Omental fat pad (tissue), 4 donors: ENCODE measurements around the gene SLC46A2. TPM values are rescaled to one million over a fixed set of nuclear protein-coding genes. Genes with fewer than 3 reads are reported as not detected.

Experiments
- ATAC-seq: fragments of 150-250 bp; one replicate; pipeline ENCODE4 v1.9.1; 2016; ENCODE audit warnings: mild to moderate bottlenecking, moderate library complexity; ENCODE audit not compliant: low FRiP score
- DNase-seq: peaks from one replicate; pipeline ENCODE4 v3.0.0-alpha.2; 2019; ENCODE audit warnings: low spot score
- total RNA-seq, 4 donors: library from RNA; depleted of rRNA; stranded (reverse); fragments of >200 nt; gene quantifications; one replicate each; pipeline ENCODE4 v1.1.0, GENCODE V29; 2016
- TF ChIP-seq, protein P1 (sequence below), 3 donors: fragments of 450-650 bp; IDR thresholded peaks; one replicate each; pipeline ENCODE4 v1.5.1; 2016 to 2017; ENCODE audit warnings: antibody characterized with exemption in 3 of 3, mild to moderate bottlenecking in 3 of 3, moderate library complexity in 2 of 3

SLC46A2 gene
- total RNA-seq, 4 donors from 2014 or later = 0.36 to 1.3 TPM; not detected in 2

- DNase-seq (no peak), ATAC-seq (no peak)
- TF ChIP-seq, protein P1, sequence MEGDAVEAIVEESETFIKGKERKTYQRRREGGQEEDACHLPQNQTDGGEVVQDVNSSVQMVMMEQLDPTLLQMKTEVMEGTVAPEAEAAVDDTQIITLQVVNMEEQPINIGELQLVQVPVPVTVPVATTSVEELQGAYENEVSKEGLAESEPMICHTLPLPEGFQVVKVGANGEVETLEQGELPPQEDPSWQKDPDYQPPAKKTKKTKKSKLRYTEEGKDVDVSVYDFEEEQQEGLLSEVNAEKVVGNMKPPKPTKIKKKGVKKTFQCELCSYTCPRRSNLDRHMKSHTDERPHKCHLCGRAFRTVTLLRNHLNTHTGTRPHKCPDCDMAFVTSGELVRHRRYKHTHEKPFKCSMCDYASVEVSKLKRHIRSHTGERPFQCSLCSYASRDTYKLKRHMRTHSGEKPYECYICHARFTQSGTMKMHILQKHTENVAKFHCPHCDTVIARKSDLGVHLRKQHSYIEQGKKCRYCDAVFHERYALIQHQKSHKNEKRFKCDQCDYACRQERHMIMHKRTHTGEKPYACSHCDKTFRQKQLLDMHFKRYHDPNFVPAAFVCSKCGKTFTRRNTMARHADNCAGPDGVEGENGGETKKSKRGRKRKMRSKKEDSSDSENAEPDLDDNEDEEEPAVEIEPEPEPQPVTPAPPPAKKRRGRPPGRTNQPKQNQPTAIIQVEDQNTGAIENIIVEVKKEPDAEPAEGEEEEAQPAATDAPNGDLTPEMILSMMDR (IDR thresholded peaks at IDR 0.05) = no peak
Observed at GRCh38 chr9:112917047-112917986, 26.6 kb upstream of the SLC46A2 start.

GRCh38 chr9:112914524-112914923, 23.8 kb upstream of the SLC46A2 start:
- TF ChIP-seq, protein P1 (IDR thresholded peaks at IDR 0.05) = no peak
- DNase-seq = no peak
- ATAC-seq = no peak

GRCh38 chr9:112913326-112913725, 22.6 kb upstream of the SLC46A2 start:
- ATAC-seq (no peak), DNase-seq (no peak)
- TF ChIP-seq, protein P1 (IDR thresholded peaks at IDR 0.05) = no peak

DNA sequence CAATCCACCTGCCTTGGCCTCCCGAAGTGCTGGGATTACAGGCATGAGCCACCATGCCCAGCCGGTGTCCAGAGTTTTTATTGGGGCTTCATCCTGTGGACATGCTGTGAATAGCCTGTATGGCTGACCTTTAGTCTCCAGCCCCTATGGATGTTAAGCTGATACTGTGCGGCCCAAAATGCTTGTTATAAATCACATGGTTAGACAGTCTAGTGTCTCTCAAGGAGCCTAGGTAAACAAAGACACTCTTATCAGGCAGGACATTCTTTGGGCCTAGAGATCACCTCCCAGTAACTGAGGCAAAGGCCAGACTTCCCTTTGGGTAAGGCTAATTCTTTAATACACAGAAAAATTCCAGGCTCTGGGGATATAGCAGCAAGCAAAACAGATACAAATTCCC, 22.0 kb upstream of the SLC46A2 start:
- TF ChIP-seq, protein P1 (IDR thresholded peaks at IDR 0.05) = no peak
- ATAC-seq = no peak
- no peak for DNase-seq

DNA sequence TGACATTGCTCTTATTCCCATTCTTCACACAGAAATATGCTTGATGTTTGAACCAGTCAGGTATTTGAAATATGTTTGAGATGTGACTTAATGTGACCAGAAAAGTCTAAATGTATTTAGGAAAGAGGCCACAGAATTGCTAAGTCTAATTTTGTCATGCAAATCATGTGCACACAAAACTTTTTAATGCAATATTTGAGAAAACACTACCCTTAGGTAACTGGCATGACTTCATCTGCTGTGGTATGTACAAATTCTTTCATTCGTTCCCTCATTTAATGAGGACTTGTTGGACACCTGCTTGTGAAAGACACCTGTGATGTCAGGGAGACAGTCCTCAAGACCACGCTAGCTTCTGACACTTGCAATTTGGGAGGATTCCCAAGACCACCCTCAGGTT, 21.1 kb upstream of the SLC46A2 start:
- DNase-seq (no peak), ATAC-seq (no peak)
- TF ChIP-seq, protein P1 (IDR thresholded peaks at IDR 0.05) = no peak

DNA sequence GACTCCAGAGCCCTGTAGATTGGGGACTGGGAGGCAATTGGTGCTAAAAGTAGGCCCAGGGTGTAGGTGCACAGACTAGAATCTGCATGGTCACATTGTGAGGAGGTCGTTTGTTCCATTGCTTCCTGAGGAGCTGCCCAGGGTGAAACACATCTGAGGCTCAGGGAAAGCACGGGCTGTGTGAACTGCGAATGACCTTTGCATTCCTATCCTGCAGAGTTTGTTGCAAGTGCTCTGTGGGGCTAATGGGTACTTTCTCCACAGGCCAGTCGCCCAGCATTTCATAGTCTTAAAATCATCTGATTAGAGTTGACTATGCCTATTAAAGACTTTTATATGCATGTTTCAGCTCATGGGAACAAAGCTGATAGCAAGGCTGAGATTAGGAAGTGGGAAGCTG, 14.4 kb upstream of the SLC46A2 start:
- DNase-seq = no peak
- TF ChIP-seq, protein P1 (IDR thresholded peaks at IDR 0.05) = no peak
- no peak for ATAC-seq

DNA sequence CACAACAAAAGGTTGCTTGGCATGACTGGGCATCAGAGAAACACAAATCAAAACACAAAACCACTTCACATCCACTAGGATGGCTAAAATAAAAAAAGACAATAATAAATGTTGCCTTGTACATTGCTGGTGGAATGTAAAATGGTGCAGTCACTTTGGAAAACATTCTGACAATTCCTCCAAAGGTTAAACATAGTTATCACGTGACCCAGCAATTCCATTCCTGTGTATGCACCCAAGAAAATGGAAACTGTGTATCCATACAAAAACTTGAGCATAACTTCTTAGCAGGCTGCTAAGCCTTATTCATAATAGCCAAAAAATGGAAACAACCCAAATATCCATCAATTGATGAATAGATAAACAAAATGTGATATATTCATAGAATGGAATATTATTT, 10.2 kb upstream of the SLC46A2 start:
- ATAC-seq (no peak), DNase-seq (no peak)
- TF ChIP-seq, protein P1 (IDR thresholded peaks at IDR 0.05) = no peak
